CD1c-positive myeloid dendritic cell (primary cell): ENCODE results near the gene KCNAB2.
A peak's percentile ranks its signal among the peaks of the same experiment; 100 is the strongest.
"Not testable (repeated sequence)": the region's sequence is repeated elsewhere in the genome, so short reads cannot be mapped to it uniquely, and the experiment has no call there.

Source experiments
- DNase-seq: peaks from one replicate; pipeline ENCODE4 v3.0.0-alpha.2; 2016; ENCODE audit errors: extremely low spot score

KCNAB2 gene

DNA sequence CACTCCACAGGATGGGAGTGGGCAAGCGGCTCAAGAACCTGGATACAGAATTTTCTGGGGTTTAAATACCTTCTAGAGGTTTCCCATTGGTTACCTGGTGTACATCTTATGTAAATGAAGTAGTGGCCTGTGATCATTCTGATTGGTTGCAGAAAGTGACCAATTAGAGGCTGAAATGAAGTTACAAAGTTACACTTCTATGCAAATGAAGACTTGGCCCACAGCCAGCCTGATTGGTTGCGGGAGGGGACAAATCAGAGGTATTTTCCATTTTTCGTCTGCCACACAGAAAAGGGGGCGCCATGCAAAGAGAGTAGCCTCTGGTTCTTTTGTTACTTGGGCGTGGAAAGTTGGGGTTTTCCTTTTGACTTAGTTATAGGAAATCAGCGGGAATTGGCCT lies 8.9 kb downstream of the KCNAB2 start:
- DNase-seq, result no peak

DNA sequence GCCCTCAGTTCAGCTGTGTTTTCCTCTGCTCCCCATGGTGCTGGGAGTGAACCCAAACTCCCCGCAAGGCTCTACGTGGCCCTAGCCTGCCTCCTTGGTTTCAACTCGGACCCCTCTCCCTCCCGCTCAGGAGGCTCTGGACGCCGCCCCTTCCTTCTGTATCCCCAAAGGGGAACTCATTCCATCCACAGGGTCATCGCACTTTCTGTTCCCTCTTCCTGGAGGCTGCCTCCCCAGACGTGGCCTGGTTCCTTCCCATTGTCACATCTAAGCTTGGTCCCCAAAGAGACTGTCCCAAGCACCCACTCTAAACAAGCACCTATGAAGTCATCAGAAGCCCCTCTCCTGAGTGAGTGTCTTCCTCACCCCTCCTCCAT lies 10.9 kb downstream of the KCNAB2 start:
- peak; percentile 86 for DNase-seq

DNA sequence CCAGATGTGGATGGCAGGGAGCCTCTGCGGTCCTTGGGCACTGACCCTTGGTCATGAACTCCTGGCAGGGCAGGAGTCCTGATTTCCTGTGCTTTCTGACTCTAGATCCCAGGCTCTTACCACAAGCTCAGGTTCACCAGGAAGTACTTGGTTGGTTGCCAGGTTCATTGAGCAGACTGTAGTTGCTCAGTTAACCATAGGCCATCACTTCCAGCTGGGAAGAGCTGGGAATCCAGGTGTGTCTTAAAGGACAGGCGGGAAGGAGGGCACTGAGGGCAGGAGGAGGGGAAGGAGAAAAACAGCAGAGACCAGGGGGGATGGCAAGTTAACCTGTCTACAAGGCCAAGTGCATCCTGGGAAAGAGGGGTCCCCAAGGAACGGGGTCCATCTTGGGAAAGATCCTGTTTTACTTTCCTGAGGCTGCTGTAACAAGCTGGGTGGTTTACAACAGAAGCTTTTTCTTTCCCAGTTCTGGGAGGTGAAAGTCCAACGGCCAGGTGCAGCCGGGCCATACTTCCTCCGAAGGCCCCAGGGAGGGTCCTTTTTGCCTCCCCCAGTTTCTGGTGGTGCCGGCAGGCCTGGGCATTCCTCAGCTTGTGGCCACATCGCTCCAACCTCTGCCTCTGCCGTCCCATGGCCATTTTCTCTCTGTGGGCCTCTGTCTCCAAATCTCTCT lies 11.6 kb downstream of the KCNAB2 start:
- DNase-seq, result no peak

DNA sequence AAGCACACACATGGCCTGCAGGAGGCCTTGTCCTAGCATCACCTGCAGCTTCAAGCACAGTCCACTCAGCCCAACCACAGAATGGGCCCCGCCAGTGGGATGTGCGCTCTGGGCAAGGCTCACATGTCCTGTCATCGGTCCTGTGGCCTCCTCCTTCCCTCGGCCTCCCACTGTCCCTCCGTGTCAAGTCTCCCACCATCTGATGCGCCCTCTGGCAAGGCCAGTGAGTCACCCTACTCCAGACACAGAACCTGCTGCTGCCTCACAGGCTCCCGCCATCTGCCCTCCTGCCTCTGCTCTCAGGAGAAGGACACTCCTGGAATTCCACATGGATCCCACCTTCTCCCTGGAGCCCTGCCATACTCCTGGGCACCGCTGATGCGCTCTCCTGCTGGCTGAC lies 14.2 kb downstream of the KCNAB2 start:
- peak; percentile 65 for DNase-seq

DNA sequence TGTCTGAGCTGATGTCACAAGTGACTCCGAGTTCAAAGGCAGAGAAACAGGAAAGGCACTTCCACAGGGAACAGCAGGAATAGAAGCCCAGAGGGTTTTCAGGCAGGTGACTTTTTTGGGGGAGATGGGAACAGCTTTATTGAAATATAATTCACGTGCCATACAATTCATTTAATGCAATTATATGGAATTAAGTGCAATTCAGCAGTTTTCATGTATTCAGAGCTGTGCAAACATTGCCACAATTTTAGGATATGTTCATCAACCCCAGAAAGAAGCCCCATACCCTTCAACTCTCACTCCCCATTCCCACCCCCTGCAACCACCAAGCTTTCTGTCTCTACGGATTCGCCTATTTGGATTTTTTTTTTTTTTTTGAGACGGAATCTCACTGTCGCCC lies 17.0 kb downstream of the KCNAB2 start:
- DNase-seq, result no peak

DNA sequence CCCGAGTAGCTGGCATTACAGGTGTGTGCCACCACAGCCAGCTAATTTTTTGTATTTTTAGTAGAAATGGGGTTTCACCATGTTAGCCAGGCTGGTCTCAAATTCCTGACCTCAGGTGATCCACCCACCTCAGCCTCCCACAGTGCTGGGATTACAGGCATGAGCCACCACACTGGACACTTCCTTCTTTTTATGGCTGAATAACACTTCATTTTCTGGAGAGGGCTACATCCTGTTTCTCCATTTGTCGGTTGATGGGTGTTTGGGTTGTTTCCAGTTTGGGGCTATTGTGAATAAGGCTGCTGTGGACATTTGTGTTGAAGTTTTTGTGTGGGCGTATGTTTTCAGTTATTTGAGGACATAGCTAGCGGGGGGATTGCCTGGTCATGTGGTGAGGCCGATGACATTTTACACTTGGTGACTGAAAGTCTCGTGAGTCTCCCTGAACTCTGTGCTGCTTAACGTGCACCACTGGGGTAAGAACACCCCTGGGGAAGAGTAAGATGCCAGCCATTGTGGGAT lies 17.9 kb downstream of the KCNAB2 start:
- DNase-seq, result peak; percentile 94

DNA sequence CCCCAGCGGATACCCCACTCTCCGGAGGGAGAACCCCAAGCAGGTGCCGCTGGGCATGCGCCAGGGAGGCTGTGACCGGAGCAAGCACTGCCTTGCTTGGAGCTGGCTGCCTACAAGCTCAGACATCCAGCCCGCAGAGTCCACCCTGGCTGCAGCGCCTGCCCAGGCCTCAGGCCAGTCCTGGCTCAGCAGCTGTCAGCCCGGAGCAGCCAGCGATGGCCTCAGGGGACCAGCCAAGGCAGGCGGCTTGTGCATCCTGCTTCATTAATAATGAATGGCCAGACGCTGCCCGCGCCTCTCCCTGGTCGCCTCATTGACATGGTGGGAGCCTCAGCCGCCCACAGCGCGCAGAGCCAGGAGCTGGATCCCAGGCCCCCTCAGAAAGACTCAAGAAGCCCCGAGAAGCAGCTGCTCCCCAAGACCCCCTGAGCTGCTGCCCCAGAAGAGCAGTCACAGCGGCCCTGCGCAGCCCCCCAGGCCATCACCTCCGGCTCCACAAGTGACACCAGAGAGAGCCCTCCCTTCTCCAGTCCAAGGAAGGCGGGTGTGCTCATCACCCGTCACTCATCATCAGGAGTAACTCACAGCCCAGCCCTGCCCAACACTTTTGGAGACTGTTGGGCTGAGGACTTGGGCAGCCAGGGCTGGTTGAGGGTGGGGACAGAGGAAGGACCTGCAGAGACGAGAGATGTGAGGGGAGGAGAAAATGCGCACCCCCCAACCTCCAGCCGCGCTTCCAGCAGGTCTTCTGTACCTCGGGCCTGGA lies 19.6 kb downstream of the KCNAB2 start:
- no peak for DNase-seq

DNA sequence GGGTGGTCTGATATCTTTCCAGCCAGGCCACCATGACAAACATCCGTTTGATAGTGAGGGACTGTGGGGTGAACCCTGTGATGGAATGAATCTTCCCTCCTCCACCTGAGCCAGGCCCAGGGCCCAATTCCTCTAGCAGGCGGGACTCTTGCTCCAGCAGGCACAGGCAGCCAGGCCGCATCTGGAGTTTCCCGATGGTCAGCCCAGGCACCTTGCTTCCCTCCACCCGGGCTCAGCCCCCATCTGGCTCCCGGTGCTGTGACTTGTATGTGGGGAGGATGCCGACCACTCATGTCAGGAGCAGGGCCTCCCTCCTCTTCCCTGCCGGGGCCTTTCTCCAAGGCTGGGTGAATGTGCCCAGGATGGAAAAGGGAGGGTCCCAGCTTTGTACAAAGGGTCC lies 21.0 kb downstream of the KCNAB2 start:
- DNase-seq, result no peak

DNA sequence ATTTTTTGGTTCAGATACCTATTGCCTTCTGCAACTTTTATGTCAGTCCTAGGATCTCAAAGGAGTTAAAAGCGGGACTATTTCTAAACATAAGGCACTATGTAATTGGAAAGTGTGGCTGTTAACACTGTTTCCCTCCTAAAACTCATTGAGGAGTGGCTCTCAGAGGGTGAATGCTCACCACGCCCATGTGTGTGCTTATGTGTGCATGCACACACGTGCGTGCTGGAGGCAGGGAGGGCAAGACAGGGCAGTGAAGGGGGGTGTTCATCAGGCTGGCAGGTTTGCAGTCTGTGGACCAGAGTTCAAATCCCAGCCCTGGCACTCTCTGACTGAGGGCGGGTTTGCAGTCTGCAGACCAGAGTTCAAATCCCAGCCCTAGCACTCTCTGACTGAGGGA lies 22.4 kb downstream of the KCNAB2 start:
- no peak for DNase-seq

DNA sequence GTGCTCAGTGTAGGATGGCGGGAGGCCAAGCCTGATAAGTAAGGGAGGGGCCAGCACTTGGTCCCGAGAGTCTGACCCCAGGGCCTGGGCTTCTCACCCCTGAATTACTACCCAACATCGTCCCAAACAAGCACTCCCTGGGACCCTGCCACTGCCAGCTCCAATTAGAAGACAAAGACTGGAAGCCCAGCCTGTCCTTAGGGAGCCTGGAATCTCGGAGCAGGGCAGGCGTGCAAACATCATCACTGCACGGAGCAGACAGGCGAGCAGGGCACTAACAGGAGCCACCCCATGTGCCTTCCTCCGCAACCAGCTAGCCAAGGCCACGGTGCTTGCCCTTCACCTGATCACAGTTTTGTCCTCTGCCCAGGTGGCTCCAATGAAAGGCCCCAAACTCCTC lies 23.2 kb downstream of the KCNAB2 start:
- no peak for DNase-seq

DNA sequence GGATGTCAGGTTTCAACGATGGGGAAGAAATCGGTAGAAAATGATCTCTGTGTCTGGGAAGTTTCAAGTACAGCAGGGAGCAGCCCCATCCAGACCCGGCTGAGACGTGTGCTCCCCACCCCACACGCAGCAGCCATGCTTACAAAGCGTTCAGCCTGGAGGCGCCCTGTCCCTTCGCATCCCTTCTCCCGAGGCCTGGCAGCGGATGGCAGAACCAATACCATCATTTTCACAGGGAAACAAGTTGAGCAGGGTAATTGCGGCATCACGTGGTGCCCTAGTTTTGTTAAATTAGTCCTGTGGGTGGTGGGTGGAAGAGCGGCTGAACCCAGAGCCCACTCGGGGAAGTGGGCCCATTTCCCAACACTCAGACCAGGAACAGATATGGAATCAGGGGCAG lies 23.9 kb downstream of the KCNAB2 start:
- DNase-seq, result no peak

DNA sequence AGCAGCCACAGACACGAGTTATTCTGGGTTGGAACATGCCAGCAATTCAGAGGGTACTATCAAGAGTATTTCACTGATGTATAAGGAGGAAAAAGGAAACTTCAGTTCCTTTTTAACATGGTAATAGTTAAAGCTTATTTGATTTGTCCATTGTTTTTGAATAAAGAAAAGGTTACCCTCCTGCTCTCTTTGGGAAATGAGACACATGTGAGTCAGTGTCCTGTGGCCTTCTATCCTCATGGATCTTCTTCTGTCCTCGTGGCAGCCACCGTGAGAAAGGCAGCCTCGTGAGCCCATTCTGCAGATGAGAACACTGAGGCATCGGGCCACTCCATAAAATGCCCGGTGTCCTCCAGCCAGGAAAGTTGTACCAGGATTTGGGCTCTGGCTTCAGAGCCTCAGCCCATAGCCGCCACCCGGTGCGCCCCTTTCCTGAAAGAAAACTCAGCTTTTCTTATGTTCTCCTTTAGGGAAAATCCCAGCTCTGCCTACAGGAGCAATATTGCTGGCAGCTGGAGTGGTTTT lies 24.8 kb downstream of the KCNAB2 start:
- DNase-seq, result no peak

DNA sequence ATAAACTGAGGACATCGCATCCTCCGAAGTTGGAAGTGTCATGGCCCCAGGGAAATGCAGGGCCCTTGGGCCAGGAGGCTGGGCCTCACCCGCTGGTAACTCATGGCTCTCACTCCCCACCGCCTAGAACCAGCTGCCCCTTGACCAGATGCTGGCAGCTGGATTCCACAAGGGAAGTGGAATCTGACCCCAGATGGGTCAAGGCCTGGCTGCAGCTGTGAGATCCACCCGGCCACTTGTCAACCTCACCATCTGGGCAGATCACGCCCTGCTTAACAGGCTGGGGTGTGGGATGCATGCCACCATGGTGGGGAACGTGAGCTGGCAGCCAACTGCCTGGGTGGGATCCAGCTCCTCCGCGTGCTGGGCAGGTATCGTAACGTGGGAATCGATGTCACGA lies 25.5 kb downstream of the KCNAB2 start:
- no peak for DNase-seq

DNA sequence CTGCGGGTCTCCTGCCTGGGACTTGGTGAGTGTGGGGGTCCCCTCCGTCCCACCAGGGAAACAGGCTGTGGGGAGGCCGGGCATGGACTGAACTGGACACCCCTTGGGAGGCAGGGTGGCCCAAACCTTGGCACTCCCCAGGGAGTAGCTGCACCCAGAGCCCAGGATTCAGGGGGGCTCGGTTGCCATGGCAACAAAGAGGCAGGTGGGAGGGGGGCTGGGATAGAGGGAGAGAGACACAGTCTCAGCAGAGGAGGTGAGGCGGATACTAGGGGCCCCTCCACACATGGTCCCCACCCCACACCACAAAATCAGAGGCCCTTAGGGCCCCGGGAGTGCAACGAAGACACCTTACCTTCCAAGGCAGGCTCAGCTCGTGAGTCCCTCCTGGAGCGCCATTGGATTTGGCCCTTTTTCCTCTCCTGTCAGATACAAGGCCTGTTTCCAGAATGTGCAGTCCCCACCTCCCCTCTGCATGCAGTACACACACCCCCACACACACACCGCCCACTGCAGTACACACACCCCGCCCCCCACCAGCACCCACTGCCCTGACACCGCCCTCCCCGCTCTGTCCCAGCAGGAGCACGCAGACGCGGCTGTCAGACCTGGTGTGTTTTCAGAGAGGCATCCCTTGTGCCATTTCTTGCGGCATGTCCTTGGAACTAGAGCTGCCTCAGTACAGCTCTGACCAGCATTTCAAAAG lies 27.2 kb downstream of the KCNAB2 start:
- no peak for DNase-seq

DNA sequence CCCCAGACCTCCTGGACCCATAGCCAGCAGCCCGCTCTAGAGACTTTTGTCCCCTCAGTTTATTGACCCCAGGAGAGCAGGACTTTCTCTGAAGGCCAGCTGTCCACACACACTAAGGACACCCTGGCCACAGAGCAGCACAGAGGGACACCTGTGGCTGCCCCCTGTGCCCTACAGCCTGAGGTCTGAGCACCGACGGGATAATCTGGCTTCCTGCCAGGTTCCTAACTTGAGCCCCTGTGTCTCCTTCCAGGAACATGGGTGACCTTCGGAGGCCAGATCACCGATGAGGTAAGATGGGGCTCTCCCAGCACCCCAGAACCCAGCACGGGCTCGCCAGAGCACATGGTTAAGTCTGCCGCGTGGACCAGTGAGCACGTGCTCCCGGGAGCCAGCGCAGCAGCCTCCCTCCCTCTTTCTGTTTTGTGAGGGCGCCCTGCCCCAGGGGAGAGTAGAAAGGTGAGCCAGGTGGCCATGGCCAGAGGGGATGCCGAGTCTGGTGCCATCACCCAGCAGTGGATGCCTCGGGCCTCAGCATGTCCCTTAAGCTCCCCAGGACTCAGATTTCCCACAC lies 27.9 kb downstream of the KCNAB2 start:
- DNase-seq, result no peak

DNA sequence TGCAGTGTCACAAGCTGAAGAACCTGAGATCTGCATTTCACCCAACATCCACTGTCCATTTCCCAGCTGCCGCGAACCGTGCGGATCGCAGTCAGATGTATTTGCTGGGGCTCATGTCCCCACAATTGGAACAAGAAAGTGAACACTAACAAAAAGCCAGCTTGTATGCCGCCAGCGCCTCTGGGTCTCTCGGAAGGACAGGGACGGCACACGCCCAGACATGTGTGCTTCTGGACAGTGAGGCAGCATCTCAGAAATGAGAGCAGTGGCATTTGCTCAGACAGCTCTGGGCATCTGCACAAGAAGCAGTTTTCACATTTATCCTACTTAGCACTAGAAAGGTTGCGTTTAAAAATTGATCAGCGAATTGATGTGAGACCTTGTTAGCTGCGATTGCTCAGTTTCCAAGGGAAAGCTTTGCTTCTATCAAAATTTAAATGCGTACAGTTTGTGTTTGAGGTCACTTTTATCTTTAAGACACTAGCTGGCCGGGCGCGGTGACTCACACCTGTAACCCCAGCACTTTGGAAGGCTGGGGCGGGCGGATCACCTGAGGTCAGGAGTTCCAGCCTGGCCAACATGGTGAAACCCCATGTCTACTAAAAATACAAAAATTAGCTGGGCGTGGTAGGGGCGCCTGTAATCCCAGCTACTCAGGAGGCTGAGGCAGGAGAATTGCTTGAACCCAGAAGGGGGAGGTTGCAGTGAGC lies 28.7 kb downstream of the KCNAB2 start:
- no peak for DNase-seq

DNA sequence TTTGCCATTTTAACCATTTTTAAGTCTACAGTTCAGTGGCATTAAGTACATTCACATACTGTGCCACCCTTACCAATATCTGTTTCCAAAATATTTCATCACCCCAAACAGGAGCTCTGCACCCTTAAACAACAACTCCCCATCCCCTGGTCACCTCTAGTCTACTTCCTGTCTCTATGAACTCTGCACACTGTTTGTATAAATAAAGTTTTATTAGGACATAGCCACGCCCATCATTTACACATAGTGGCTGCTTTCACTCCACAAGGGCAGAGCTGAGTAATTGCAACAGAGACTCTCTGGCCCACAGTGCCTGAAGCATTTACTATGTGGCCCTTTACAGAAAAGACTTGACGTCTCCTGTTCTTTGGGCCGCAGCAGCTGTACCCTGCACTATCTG lies 30.1 kb downstream of the KCNAB2 start:
- DNase-seq, result peak; percentile 42

DNA sequence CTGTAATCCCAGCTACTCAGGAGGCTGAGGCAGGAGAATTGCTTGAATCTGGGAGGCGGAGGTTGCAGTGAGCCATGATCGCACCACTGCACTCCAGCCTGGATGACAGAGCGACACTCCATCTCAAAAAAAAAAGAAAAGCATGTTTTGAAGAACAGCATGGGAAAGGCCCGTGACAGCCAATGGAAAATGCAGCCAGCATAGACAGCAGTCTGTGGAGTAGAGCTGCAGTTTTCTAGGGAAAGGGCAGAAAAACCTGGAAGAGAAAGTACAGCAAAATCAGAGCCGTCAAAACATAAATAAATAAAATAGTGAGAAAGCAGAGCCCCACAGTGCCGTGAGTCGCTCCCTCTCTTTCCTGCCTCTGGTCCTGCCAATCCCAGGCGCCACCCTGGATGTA lies 31.4 kb downstream of the KCNAB2 start:
- not testable (repeated sequence) for DNase-seq

DNA sequence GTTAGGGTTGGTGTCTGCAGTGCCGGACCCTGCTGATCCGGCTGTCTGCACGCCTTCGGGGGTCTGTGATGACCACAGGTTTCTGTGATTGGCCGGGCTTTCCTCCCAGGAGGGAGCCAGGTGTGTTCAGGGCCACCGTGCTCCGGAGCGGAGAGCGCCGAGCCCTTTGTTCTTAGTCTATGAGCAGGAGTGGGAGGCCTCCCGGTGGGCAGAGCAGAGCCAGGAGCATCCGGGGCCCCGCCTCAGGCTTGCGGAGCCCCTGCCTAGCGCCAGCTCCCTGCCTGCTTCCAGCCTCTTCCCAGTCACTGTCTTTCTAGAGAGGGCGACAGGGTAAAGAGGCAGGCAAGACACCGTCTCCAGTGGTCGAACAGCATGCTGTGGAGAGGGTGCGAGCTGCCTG lies 31.8 kb downstream of the KCNAB2 start:
- DNase-seq, result no peak

DNA sequence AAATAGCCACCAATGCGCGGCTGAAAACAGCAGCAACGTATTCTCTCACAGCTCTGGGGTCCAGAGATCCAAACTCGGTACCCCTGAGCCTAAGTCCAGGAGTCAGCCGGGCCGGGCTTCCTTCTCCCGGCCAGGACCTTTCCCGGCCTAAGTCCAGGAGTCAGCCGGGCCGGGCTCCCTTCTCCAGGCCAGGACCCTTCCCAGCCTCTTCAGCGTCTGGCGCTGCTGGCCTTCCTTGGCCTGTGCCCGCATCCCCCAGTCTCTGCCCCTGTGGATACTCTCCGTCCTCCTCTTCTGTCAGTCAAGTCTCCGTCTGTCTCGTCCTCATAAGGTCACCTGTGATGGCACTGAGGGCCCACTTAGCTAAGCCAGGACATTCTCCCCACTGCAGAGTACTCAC lies 32.2 kb downstream of the KCNAB2 start:
- no peak for DNase-seq

DNA sequence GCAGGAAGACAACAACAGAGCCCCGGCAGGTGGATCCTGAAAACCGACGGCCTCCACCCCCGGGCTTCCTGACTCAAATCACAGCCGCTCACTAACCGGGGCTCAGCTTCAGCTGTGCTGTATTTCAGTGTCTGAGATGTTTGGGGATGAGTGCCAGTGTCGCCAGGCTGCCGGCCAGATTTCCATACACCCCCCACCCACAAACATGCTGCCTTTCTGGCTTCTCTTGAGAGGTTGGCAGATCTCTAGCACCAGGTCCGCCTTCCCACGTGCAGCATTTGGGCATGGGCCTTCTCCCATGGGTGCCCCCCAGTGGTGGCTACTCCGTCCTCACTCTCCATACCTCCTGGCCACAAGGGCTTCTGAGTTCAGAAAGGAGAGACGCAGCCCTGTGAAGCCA lies 34.8 kb downstream of the KCNAB2 start:
- no peak for DNase-seq

DNA sequence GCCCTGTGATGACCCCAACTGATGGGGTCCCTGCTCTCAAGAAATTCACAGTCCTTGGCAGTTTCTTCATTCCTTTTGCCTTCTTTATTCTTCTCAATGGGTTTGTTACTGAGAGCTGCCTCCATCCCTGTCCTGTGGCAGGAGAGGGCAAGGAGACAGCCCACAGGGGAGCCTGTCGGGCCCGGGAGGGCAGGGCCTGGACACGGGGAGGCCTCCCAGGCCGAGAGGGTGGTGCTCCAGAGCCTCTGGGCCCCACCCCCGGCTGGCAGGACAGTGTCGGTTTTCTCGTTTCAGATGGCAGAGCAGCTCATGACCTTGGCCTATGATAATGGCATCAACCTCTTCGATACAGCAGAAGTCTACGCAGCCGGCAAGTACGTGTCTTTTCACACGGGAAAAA lies 36.2 kb downstream of the KCNAB2 start:
- no peak for DNase-seq
